DMS53 treated with DMSO at 0.1 percent for 48 hours (cell line): Measurements from ENCODE around the gene COMP.
"Not testable (repeated sequence)": the region's sequence is repeated elsewhere in the genome, so short reads cannot be mapped to it uniquely, and the experiment has no call there.

ENCODE experiments used
- DNase-seq: peaks from one replicate; lab custom pipeline; 2025; ENCODE audit not compliant: unreplicated experiment; lab: John Stamatoyannopoulos, UW

The COMP gene

GRCh38 chr19:18749362-18750231 is 41.5 kb downstream of the COMP start:
- no peak for DNase-seq

DNA sequence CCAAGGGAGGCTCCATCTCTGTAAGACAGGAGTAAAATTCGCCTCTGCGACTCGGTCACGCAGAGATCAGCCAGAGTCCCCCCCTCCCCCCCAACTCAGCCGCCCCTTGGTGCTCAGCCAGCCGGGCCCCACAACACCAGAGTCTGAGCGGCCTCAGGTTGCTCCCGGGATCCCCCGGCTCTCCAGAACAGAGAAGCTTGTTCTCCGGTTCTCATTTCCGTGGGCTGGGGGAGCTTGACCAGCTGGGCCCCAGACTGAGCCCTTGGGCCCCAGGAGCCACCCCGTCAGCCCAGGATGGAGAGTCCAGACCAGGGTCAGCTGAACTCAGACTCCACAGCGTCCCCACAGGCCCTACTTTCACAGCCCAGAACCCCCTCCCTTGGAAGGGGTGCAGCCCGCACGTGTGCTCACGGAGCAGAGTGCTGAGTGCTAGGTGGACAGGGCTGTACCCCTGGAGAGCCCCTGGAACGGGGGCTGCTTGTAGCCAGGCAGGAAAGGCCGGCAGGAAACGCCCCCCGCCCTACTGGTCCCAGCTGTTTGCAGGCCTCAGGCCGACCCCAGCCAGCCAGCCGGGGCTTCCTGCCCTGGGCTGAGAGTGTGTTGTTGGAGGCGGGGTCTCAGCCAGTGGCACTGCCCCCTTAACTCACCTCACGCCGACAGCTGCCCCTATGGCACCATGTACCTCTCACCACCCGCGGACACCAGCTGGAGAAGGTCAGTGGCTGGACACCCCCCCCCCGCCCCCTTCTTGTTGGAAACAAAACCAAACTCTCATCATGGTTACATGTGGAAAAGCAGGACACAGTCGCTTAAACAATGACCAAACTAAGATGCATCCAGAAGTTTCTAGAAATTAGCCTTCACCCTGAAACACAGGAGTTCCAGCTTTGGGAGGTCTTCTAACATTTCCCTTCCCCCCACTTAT is 44.4 kb downstream of the COMP start:
- no peak for DNase-seq

- no peak for DNase-seq
Measured at GRCh38 chr19:18745931-18746330, 45.2 kb downstream of the COMP start.

- DNase-seq = no peak
Measured at GRCh38 chr19:18745012-18745735, 45.9 kb downstream of the COMP start.

DNA sequence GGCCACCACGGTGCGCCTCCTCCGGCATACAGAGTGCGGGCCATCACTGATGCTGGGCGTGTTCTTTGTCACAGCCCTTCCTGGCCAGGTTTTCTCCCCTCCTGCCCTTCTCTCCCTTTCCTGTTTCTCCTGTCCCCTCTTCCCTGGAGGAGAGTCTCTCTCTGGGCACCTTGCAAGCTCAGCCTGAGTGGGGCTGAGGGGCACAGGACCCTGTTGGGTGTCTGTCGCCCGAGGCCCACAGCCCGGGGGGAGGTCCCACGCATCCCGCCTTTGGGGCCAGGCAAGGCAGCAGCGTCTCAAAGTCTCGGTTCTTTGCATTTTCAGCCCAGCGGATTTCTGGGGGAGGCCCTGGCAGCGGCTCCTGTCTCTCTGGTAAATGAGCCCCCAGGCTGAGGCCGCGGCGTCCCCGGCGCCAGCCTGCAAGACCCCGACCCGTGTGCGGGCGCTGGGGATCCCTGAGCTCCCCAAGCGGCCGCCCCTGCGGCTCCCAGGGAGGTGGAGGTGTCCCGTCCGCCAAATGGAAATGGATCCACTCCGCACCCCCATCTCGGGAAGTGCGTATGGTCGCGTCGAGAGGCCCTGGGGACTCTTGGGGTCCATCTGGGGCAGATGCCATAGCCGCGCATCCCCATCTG is 47.2 kb downstream of the COMP start:
- DNase-seq = no peak

DNA sequence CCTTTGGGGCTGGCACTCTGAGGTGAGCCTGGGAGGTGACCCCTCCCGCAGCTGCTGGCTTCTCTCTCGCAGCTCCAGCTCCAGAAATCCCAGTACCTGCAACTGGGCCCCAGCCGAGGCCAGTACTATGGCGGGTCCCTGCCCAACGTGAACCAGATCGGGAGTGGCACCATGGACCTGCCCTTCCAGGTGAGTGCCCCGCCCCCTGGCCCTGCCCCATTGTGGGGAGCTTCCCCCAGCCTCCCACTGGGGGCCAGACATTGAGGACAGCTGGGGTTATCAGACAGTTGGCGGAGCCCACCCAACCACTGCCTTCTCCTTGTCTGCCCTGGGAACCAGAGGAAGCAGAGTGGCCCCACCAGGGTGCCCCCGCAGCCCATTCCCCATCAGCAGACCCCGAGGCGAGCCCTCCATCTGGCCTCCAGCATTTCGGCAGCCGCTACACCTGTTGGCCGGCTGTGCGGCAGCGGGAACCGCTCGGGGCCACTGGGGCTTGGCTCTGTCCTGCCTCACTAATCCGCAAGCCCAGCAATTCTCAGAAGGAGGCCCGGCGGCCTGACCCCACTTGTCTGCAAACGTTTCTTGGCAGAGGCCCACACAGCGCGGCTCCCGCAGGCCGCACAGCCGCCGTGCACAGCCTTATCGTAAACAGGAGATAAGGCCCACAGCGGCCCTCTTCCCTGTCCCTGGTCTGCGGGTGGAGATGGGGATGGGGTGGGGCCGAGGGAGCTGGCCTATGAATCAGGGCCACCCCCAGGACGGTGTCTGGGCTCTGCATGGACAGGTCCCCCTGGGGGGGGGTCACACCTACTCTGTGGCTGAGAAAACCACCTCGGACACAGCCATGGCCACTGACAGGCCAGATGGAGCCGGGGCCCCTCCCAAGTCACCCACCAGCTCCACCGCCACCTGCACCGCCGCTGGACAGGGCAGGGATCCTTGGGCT is 48.0 kb downstream of the COMP start:
- no peak for DNase-seq

- no peak for DNase-seq
Measured at GRCh38 chr19:18742324-18742723, 48.8 kb downstream of the COMP start.

GRCh38 chr19:18741124-18742121 is 49.7 kb downstream of the COMP start:
- DNase-seq = peak; percentile 82

- no peak for DNase-seq
Measured at GRCh38 chr19:18738961-18739690, 52.0 kb downstream of the COMP start.

DNA sequence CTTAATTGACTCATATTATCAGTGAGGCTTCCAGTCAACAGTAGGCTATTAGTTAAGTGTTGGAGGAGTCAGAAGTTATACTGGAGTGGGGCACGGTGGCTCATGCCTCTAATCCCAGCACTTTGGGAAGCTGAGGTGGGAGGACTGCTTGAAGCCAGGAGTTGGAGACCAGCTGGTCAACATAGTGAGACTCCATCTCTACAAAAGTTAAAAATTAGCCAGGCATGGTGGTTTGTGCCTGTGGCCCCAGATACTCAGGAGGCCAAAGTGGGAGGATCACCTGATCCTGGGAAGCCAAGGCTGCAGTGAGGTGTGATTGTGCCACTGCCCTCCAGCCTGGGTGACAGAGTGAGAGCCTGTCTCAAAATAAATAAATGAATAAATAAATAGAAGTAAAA is 53.2 kb downstream of the COMP start:
- peak; percentile 89 for DNase-seq

- peak; percentile 73 for DNase-seq
Measured at GRCh38 chr19:18737337-18737953, 53.7 kb downstream of the COMP start.

DNA sequence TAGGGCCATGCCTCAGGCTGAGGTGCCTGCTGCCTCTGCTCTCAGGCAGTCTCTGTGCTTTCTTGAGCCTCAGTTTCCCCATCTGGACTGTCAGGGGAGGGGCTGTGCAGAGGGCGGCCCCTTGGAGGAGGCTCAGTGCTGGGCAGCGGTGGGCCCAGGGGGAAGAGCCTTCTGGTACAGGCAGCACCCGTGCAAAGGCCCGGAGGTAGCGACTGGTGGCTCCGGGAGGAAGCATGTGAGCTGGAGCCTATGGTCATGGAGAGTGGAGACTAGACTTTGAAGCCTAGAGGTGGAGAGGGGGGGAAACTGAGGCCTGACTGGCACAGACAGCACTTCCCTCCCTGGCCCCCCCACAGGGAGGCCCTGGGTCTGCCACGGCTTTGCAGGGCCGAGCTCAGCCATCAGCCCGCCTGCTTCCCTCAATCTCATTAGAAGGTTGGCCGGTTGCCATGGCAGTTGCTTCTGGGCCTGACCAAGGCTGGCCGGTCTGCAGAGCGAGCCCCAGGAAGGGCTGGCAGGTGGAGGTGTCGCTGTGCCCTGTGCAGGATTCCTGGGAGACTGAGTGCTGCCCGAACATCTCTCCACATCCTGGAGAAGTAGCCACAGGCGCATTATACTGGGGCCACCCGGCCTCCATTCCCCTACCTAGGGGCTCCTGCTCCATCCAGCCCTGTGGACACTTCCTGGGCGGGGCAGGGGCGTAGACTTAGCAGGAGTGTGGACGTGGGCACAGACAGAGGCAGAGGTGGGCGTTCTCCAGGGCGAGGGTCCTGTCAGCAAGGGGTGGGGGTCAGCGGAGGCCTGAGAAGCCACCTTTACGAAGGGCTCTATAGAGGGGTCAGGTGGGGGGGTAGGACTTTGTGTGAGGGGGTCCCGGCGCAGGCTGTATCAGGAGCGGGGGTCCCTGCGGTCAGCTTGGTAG is 54.4 kb downstream of the COMP start:
- DNase-seq = peak; percentile 59

- no peak for DNase-seq
Measured at GRCh38 chr19:18735752-18736151, 55.4 kb downstream of the COMP start.

- no peak for DNase-seq
Measured at GRCh38 chr19:18735324-18735723, 55.8 kb downstream of the COMP start.

GRCh38 chr19:18733762-18734332 is 57.3 kb downstream of the COMP start:
- not testable (repeated sequence) for DNase-seq

DNA sequence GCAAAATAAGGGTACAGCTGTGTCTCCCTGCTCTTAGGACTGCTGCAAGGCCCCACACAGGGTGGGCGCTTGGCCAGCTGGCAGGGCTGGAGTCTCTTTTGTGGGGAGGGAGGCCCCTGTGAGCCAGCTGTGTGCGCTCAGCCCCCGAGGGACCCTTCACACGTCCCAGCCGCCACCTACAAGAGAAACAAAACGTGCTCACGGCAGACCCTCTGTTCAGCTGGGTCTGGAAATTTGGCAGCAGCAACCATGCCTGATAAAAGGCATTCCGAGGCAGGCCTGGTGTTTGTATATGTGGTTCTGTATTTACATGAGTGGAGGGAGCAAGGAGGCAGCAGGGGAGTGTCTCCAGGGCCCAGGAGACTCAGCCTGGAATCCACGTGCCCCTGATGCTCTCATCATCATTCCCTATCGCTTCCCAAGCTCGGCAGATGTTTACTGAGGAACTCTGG is 57.9 kb downstream of the COMP start:
- DNase-seq = no peak
